ENCODE results near the gene UBTD2.

DNA sequence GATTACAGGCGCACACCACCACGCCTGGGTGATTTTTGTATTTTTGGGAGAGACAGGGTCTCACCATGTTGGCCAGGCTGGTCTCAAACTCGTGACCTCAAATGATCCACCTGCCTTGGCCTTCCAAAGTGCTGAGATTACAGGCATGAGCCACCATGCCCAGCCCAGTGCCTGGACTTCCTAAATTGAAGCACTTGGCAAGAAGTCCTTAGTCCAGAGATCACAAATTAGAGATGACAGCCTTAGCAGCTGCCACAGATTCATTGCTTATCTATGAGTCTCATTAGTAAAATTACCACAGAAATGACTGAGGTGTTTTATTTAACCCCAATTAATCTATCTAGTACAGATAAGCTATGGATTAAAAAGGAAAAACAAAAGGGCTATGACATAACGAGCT lies 70.4 kb downstream of the UBTD2 start:
- TF ChIP-seq, protein P1, sequence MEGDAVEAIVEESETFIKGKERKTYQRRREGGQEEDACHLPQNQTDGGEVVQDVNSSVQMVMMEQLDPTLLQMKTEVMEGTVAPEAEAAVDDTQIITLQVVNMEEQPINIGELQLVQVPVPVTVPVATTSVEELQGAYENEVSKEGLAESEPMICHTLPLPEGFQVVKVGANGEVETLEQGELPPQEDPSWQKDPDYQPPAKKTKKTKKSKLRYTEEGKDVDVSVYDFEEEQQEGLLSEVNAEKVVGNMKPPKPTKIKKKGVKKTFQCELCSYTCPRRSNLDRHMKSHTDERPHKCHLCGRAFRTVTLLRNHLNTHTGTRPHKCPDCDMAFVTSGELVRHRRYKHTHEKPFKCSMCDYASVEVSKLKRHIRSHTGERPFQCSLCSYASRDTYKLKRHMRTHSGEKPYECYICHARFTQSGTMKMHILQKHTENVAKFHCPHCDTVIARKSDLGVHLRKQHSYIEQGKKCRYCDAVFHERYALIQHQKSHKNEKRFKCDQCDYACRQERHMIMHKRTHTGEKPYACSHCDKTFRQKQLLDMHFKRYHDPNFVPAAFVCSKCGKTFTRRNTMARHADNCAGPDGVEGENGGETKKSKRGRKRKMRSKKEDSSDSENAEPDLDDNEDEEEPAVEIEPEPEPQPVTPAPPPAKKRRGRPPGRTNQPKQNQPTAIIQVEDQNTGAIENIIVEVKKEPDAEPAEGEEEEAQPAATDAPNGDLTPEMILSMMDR (conservative IDR thresholded peaks at IDR 0.05; ENCODE audit: low read depth in 2 of 2) = no peak
- TF ChIP-seq POLR2AphosphoS5 (IDR thresholded peaks at IDR 0.05; ENCODE audit: low read depth) (no peak), CREB1 (CRISPR knock-in tag; IDR thresholded peaks at IDR 0.05; ENCODE audit: low read depth) (no peak), EZH2 (IDR thresholded peaks at IDR 0.05; ENCODE audit: low read depth, unreplicated experiment) (no peak), ZNF331 (CRISPR knock-in tag; IDR thresholded peaks at IDR 0.05; ENCODE audit: low read depth) (no peak), NANOG (IDR thresholded peaks at IDR 0.05; ENCODE audit: borderline replicate concordance) (no peak), JUNB (IDR thresholded peaks at IDR 0.05; ENCODE audit: unreplicated experiment) (no peak)

Measured in GM23338 (cell line).